ENCODE measurements around the gene CFTR.

Gene CFTR

GRCh38 chr7:117656806-117657205 lies 177.0 kb downstream of the CFTR start:
- DNase-seq = no peak

GRCh38 chr7:117659531-117660011 lies 179.7 kb downstream of the CFTR start:
- DNase-seq = no peak

GRCh38 chr7:117661328-117661727 lies 181.5 kb downstream of the CFTR start:
- no peak for DNase-seq

- DNase-seq = no peak
These were observed 184.2 kb downstream of the CFTR start for GRCh38 chr7:117664047-117664446.

- DNase-seq = no peak
These were observed 185.5 kb downstream of the CFTR start for GRCh38 chr7:117665368-117665767.

GRCh38 chr7:117666031-117666430 lies 186.2 kb downstream of the CFTR start:
- no peak for DNase-seq

- no peak for DNase-seq
These were observed 186.9 kb downstream of the CFTR start for GRCh38 chr7:117666689-117667088.

GRCh38 chr7:117667456-117667855 lies 187.6 kb downstream of the CFTR start:
- DNase-seq = no peak

GRCh38 chr7:117669818-117670217 lies 190.0 kb downstream of the CFTR start:
- DNase-seq = no peak

- DNase-seq = no peak
These were observed 192.6 kb downstream of the CFTR start for GRCh38 chr7:117672453-117672852.

GRCh38 chr7:117673367-117673766 lies 193.5 kb downstream of the CFTR start:
- DNase-seq = no peak

- DNase-seq = no peak
These were observed 194.0 kb downstream of the CFTR start for GRCh38 chr7:117673839-117674238.

- DNase-seq = no peak
These were observed 194.8 kb downstream of the CFTR start for GRCh38 chr7:117674617-117675016.

GRCh38 chr7:117675497-117676435 lies 195.9 kb downstream of the CFTR start:
- no peak for DNase-seq

GRCh38 chr7:117679120-117679519 lies 199.3 kb downstream of the CFTR start:
- DNase-seq = no peak

- no peak for DNase-seq
These were observed 203.0 kb downstream of the CFTR start for GRCh38 chr7:117682681-117683385.

- DNase-seq = no peak
These were observed 203.8 kb downstream of the CFTR start for GRCh38 chr7:117683430-117684175.

- DNase-seq = no peak
These were observed 206.0 kb downstream of the CFTR start for GRCh38 chr7:117685795-117686194.

- no peak for DNase-seq
These were observed 206.6 kb downstream of the CFTR start for GRCh38 chr7:117686311-117686935.

GRCh38 chr7:117688126-117688525 lies 208.3 kb downstream of the CFTR start:
- DNase-seq = no peak

- no peak for DNase-seq
These were observed 209.6 kb downstream of the CFTR start for GRCh38 chr7:117689406-117689805.

GRCh38 chr7:117690147-117690546 lies 210.3 kb downstream of the CFTR start:
- no peak for DNase-seq

- DNase-seq = no peak
These were observed 212.5 kb downstream of the CFTR start for GRCh38 chr7:117692338-117692737.
